Panc1 (cell line): ENCODE data around the gene MFAP3.

Experiments
- TF ChIP-seq, protein P1 (sequence below): fragments of 450-650 bp; IDR thresholded peaks from 2 replicates; pipeline ENCODE4 v1.5.1; 2017; ENCODE audit warnings: mild to moderate bottlenecking
- TF ChIP-seq, protein P2 (sequence below), 2 experiments: IDR thresholded peaks; 2 replicates each; pipeline ENCODE4 v1.6.1; 2011 to 2012; ENCODE audit warnings: low read depth in 2 of 2, control low read depth in 1 of 2, low read length in 1 of 2, mild to moderate bottlenecking in 1 of 2, moderate library complexity in 1 of 2; ENCODE audit not compliant: insufficient read depth in 1 of 2

DNA sequence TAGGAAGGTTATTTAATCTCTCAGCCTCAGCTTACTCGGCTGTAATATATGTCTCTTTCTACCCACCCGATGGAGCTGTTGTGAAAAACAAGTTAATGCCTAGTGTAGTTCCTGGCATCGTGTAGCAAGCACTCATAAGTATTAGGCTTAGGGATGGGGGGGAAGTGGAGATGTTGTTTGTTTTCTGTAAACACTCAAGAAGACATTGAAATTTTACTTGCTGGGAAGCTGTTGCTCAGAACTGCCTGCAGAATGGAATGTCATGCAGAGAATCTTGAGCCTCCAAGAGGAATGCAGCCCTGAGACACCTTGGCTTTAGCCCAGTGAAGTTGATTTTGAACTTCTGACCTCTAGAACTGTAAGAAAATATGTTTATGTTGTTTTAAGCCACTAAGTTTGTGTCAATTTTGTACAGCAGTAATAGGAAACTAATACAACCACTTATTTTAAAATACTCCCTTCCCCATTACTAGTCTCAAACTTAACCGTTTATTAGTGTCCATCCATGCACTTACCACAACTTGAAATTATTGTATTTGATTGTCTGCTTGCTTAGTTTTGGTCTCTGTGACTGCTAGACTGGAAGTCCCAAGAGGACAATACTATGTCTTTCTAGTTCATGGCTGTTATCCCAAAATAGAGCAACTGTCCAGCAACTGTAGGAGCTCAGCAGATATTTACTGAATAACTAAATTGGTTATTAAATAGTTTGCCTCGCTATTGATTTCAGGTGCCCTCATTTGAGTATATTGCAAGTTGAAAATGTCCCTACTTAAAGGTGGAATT lies 53.8 kb downstream of the MFAP3 start:
- TF ChIP-seq, protein P1, sequence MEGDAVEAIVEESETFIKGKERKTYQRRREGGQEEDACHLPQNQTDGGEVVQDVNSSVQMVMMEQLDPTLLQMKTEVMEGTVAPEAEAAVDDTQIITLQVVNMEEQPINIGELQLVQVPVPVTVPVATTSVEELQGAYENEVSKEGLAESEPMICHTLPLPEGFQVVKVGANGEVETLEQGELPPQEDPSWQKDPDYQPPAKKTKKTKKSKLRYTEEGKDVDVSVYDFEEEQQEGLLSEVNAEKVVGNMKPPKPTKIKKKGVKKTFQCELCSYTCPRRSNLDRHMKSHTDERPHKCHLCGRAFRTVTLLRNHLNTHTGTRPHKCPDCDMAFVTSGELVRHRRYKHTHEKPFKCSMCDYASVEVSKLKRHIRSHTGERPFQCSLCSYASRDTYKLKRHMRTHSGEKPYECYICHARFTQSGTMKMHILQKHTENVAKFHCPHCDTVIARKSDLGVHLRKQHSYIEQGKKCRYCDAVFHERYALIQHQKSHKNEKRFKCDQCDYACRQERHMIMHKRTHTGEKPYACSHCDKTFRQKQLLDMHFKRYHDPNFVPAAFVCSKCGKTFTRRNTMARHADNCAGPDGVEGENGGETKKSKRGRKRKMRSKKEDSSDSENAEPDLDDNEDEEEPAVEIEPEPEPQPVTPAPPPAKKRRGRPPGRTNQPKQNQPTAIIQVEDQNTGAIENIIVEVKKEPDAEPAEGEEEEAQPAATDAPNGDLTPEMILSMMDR, result no peak
- TF ChIP-seq, protein P2, sequence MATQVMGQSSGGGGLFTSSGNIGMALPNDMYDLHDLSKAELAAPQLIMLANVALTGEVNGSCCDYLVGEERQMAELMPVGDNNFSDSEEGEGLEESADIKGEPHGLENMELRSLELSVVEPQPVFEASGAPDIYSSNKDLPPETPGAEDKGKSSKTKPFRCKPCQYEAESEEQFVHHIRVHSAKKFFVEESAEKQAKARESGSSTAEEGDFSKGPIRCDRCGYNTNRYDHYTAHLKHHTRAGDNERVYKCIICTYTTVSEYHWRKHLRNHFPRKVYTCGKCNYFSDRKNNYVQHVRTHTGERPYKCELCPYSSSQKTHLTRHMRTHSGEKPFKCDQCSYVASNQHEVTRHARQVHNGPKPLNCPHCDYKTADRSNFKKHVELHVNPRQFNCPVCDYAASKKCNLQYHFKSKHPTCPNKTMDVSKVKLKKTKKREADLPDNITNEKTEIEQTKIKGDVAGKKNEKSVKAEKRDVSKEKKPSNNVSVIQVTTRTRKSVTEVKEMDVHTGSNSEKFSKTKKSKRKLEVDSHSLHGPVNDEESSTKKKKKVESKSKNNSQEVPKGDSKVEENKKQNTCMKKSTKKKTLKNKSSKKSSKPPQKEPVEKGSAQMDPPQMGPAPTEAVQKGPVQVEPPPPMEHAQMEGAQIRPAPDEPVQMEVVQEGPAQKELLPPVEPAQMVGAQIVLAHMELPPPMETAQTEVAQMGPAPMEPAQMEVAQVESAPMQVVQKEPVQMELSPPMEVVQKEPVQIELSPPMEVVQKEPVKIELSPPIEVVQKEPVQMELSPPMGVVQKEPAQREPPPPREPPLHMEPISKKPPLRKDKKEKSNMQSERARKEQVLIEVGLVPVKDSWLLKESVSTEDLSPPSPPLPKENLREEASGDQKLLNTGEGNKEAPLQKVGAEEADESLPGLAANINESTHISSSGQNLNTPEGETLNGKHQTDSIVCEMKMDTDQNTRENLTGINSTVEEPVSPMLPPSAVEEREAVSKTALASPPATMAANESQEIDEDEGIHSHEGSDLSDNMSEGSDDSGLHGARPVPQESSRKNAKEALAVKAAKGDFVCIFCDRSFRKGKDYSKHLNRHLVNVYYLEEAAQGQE (IDR thresholded peaks at IDR 0.05; ENCODE audit: insufficient read depth in 1 of 2, low read depth in 2 of 2, low read length in 1 of 2), result no peak
